Stimulated activated CD4-positive, alpha-beta T cell treated with anti-CD3 and anti-CD28 coated beads, Interleukin-2, amount 100 ng/mL, for 24 hours (primary cell): ENCODE results near the gene NLRP6.
"Not testable (repeated sequence)": the region's sequence is repeated elsewhere in the genome, so short reads cannot be mapped to it uniquely, and the experiment has no call there.

ENCODE experiments used
- DNase-seq, 2 donors: peaks; one replicate each; pipeline ENCODE4 v3.0.0-alpha.2; 2020

Gene NLRP6

DNA sequence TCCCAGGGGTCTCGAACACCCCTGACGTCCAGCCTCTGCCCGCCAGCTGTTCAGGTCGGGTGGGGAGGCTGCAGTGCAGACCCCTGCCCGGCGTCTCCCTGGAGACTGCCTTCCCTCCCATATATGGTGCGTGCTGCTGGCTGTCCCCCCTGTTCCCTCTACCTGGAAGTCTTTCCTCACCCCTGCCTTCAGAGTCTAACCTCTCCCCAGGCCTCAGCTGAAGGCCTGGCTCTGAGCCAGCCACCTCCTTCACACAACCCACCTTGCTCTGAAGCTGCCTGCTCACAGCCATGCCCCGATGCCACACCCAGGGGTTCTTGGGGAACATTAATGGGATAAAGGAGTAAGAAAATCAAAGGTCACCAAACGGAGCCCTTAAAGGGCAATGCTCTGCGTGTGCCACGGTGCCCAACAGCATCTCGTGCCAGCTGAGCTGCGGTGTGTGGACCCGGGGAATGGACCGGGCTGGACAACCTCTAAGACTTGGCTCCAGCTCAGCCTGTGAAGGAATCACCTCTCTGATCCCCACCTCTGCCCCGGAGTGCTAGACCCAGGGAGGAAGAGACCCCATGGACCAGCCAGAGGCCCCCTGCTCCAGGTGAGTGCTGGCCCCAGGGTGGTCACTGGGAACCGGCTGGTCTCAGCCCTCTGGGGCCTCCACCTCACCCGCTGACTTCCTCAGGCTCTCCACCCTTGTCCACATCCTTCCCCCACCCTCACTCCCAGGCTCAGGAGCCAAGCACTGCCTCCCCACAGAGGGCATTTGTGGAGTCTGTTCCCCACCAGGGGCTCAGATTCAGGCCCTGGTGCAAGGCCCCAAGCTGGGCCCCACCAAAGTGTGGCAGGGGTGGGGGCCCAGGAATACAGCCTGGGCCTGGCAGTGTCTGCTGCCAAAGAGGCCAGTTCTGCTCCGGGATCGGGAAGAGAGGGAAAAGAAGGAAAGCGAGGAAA lies at the start of gene NLRP6:
TSS of gene NLRP6 (plus strand) at position 407 of the 951 bp plus-strand sequence. CDS start at position 570, 163 bp downstream.
- DNase-seq, result no peak

DNA sequence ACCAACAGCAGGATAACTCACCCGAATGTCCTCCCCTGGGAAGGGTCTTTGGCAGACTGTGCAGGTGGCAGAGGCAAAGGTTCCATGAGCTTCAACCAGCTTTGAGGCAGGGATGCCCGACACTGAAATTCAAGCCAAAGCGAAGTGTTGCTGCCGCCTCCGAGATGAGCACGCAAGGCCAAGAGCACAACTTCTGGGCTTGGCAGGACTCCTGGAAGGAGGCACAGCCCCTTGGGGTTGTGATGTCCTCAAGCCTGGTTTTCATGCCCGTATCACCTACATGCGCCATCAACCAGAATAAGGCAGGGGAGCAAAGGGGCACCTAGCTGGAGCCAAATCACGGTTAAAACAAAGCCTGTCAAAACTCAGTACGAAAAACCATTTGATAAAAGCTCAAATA lies 47.8 kb upstream of the NLRP6 start:
- no peak for DNase-seq

DNA sequence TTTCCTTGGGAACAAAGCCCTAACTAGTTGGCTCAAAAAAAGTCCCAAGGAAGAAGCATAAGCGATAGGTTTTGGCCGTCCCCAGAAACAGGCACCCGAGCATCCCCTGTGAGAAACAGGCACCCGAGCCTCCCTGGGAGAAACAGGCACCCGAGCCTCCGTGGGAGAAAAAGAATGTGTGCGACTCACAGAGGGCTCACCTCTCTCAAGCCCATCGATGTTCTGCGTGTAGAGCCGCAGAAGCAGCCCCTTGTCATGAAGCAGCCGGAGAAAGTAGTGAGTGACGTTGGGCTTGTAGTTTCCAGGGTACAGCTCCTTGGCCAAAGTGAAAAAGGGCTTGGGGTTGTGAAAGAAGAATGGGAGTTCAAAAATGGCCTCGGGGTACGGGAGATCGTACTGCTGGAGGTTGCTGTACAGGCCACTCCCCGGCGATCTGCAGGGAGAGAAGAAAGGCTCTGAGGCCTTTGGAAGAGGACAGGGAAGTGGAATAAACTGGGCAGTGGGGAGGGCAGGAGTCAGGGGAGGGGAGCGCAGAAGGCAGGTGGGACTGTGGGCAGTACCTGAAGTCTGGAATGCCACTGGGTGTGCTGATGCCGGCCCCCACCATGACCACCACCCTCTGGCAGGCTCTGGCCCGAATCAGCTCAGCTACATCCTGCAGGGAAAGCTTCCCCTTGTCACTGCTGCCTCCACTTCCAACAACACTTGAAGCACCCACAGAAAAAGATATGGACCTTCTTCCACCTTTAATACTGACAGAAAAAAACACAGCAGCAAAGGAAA lies 45.2 kb upstream of the NLRP6 start:
- DNase-seq, result no peak

DNA sequence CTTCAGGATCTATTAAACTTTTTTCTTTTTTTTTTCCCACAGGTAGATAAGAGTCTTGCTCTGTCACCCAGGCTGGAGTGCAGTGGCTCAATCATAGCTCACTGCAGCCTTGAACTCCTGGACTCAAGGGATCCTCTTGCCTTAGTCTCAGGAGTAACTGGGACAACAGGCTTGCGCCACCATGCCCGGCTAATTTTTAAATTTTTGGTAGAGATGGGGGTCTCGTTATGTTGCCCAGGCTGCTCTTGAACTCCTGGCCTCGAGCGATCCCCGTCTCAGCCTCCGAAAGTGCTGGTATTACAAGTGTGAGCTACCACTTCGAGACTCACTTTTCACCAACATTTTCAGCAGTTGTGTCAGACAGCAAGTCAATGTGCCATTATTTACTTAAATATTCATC lies 43.0 kb upstream of the NLRP6 start:
- no peak for DNase-seq

DNA sequence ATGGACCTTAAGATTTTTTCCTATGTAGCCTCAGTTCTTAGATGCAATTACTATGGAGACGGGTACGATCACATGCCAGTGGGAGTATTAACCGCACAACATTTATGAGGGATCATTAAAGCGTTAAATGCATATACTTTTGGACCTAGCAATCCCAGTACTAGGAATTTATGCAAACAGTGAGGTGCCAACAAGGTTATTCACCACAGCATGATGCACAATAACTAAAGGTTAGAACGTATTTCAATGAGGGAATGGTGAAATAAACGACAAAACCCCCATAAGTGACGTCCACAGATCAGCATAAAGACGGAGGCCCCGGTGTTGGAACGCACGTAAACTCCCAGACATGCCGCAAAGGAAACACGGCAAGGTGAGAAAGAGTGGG lies 42.6 kb upstream of the NLRP6 start:
- DNase-seq, result peak; percentile 72 to 78

DNA sequence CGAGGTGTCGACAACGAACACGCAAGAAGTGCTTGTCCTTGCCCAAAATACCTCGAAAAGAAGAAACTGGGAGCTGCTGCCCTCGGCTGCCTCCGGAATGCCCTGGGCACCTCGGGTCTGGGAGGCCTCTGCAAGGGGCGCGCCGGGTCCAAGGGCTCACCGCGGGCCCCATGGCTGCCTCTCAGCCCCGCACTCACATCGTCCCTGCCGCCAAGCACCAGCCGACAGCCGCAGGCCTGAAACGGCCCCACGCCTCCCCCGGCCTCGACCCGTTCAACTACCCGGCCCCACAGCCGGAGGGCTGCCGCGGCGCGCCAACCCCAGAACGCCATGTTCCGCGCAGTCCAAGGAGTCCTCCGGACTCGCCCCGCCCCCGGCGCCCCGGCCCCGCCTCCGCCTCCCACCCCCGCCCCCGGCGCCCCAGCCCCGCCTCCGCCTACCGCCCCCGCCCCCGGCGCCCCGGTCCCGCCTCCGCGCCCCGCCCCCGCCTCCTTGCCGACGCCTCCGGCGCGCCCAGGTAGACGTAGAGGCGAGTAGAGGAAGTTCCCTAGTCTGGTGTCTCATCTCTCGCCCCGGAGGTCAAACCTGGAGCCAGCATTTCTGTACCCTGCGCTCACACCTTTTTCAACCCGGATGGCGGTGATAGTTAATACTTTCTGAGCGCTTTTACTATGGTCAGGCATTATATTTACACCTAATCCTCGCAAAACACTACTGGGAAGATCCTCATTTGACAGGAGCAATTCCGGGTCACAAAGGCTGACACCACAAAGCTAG lies 42.0 kb upstream of the NLRP6 start, which contains the start of gene SIRT3:
TSS of gene SIRT3 (minus strand) at position 346 of the 777 bp plus-strand sequence. CDS start at position 332, 14 bp downstream.
- DNase-seq, result peak; percentile 78 to 80

DNA sequence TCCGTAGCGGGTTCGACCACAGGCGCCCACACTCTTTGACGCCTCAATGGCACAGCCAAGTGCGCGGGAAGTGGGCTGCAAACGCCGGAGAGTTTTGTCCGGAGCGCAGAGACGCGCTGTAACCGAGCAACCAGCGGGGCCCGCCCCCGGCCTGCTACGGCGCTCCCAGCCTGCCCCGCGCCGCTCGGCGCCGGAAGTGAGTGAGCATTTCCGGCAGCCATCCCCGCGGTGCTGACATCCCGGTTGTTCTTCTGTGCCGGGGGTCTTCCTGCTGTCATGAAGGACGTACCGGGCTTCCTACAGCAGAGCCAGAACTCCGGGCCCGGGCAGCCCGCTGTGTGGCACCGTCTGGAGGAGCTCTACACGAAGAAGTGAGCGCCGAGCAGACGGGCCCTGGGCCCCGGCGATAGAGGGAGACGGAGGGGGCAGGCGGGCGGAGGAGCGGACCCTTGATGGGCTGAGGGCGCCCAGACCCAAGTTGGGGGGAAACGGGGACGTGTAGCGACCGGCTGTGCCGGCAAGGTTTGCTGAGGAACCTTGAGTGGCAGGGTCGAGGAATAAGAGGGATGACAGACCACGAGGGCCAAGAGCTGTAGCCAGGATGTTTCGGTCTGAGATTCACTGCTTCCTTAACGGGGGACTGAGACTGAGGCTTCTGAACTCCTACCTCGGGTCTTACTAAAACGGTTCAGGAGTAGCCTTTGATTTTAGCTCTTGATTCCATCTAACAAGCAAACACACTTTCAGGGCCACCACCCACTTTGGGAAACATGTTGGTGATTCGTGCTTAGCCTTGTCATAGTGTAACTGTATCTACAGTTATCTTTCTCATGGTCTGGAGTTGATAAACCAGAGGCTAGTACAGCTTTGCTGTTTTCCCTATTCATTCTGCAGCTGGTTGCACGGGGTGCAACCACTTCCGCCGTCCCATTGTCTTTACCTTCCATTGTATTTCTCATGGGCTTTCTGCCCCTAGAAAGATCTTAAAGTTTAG lies 41.1 kb upstream of the NLRP6 start, which contains the start of gene PSMD13:
TSS of gene PSMD13 (plus strand) at position 203 of the 994 bp plus-strand sequence. CDS start at position 277, 74 bp downstream.
- DNase-seq, result peak; percentile 91 to 92

DNA sequence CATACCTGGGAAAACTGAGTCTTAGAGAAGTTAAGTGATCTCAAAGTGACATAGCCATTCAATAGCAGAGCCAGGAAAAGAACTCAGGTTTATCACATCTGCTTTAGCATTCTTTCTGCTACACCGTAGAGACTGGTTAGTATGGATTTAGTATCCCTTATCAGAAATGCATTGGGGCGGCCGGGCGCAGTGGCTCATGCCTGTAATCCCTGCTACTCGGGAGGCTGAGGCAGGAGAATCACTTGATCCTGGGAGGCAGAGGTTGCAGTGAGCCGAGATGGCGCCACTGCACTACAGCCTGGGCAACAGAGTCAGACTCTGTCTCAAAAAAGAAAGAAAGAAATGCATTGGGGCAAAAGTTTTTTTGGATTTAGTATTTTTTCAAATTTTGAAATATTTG lies 39.9 kb upstream of the NLRP6 start:
- DNase-seq, result not testable (repeated sequence)

DNA sequence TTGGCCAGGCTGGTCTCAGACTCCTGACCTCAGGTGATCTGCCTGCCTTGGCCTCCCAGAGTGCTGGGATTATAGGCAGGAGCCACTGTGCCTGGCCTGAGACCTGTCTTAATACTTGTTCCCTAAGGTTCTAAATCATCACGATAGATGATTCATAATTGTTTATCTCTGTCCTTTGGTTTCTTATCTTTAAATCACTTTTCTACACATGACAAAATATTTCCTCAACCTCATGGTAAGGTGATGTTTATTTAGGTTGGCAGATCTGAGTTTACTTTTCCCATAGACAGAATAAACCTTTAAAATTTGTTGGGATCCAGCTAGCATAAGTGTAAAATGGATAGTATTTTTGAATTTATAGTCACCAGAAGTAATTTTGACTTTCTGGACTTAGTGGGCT lies 37.9 kb upstream of the NLRP6 start:
- no peak for DNase-seq

DNA sequence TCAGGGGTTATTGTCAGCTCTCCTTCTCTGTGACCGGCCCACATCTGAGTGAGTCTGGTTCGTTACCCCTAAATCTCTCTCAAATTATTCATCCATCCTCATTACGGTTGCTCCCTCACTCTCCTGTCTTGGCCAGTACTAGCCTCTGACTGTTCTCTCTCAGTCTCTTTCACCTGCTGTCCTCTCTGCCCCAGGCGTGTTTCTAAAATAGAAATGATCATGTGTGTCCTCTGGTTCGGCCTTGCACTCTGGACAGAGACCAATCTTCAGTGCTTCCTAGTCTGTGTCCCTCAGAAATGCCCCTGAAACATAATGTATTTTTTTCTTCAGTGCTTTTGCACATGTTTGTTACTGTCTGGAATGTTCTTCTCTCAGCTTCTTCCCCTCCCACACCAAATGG lies 36.6 kb upstream of the NLRP6 start:
- no peak for DNase-seq

DNA sequence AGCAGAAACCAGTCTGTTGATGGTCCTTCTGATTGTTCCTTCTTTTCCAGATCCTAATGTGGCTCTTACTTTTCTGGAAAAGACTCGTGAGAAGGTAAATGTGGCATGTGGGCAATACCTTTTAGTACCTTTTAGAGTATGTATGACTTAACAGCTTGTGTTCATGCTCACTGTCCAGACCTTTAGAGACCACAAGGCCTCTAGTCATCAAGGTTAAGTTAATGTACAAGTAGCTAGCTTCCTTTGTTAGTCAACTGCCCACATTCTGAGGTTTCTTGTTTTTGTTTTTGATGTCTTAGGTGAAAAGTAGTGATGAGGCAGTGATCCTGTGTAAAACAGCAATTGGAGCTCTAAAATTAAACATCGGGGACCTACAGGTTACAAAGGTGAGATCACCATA lies 33.8 kb upstream of the NLRP6 start:
- DNase-seq, result no peak

DNA sequence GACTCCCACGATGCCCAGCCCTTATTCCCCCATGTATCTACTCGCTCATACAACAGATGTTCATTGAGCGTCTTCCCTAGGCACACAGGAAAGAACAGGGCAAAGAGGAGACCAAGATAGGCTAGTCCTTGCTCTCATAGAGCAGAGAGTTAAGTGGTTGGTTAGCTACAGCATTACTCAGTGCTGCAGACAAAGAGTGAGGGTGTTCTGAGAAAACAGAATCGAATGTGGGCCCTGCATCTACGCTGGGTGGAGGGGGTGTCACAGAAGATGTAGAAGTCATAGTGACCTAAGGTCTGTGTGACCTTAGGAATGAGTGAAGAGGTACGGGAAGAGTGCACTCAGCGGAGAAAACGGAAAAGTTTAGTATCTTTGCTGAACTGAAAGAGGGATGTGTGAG lies 29.1 kb upstream of the NLRP6 start:
- no peak for DNase-seq

DNA sequence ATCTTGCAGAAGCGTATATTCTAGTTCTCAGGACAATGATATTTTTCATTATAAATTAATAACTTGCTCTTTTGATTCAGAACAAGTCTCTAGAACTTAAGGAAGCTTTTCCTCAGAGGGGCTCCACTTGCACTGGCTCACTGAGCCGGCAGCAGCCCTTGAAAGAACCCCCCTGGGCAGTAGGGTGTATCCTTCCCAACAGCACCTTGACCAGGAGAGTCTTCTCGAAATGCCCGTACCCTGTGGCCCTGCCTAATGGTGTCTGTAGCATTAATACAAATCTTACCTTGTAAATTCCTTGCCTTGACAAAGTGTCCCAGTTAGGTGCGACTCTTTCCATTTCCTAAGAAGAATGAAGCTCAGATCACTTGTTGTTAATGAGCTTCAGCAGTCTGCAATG lies 27.9 kb upstream of the NLRP6 start:
- DNase-seq, result no peak

DNA sequence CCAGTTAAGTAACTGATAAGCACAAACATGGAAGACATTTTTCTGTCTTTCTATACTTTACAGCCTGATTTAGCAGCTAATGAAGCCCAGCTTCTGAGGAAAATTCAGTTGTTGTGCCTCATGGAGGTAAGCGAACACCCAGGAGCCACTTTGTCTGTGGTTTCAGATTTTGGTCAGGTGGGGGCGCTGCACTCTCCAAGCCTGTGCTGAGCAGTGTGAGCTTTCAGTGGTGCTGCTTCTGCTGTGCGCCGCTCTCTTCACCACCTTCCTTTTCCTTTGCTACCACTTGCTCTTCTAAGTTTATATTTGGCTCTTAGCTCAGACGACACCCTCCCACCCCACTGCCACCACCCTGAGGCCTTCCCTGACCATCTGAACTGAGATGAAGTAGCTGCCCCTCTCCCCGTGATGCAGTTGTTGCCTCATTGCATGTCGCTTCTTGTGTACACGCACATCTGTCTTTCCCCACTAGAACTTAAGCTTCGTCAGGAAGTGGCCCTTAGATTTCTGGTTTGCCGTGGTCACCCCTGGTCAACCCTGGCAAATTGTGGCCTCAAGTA lies 27.4 kb upstream of the NLRP6 start:
- DNase-seq, result peak; percentile 79 to 81

DNA sequence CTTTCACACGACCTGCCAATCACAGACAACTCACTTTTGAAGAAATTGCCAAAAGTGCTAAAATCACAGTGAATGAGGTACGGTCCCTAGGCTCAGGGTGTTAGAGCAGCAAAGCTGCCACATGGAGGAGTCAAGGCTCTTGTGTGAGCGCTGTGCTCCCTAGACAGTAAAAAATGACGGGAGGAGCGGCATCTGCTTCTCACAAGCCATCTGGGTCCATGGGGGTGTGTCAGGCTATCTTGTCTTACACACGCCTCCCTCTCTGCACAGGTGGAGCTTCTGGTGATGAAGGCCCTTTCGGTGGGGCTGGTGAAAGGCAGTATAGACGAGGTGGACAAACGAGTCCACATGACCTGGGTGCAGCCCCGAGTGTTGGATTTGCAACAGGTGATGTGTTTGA lies 26.7 kb upstream of the NLRP6 start:
- no peak for DNase-seq

DNA sequence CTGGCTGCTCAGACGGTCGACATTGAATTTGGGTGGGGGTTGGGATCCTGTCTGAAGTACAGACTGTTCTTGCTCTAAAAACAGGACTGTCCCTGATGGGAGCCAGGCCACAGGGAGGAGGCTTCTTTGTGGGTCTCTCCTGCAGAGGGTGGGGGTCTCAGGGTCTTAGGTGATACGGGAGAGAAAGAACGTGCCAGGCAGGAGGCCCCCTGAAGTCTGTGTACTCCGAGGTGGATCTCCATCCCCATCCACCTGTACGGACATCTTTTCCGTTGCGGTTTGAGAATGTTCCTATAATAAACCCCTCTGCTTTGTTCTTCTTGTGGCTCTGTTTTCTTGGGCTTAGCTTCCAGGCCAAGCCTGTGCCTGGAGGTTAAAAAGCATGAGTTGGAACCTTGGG lies 25.5 kb upstream of the NLRP6 start:
- no peak for DNase-seq

DNA sequence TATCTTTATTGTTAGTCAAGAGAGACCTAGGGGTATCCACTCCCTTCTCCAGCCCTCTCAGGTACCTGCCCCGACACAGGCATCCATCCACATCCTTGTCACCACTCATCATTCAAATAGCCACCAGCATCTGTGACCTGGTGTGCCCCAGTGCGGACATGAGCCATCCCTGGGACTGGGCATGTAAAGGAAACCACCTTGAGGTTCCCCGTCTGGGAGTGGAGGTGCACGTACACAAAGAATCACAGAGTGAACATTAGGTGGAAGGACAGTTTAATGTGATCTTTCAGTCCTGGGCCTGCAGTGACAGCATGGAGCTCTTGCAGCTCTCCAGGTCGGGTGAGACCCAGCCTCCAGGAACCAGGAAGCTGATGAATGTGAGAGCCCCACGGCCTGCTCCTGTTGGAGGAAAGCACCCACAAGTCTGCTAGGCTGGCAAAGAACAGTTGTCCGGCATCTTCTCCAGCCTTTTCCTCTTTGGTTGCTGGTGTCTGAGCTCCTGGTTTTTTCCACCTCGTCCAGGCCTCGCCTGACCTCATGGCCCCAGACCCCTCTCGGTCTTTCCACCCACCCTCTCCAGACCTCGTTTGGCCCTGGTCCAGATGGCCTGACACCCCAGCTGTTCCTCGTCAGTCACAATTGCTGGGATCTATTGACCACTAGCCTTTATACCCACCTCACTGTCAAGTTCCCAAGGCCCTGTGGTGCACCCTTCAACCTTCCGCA lies 24.9 kb upstream of the NLRP6 start:
- no peak for DNase-seq

DNA sequence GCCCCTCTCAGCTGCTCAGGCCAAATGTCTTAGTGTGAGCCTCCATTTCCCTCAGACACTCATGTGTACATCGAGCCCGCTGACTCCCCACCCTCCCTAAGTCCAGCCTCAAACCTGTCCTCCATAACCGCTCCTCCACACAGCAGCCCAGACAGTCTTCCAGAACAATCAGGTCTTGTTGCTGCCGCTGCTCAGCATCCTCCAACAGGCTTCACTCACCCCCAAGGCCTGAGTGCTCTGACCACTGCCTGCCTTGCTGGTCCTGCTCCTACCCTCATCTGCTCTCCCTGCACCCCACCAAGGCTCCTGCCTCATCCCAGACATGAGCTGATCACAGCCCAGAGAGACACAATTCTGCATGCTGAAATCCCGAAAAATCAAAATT lies 24.3 kb upstream of the NLRP6 start:
- DNase-seq, result no peak

DNA sequence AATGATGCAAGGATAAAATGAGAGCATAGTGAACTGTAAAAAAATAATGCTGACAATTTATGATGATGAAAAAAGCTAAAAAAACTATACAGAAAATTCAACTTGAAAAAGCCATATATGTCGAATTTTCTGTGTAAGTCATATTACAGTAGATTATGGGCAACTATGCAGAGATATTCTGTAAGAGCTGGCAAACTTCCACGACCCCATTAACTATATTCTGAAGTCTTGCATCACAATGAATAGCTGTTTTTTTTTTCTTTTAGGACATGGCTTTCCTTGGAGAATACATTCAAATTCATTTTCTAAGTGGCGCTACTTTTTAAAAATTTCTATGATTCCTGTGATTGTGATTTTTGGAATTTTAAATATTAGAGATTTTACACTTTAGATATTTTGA lies 23.0 kb upstream of the NLRP6 start:
- no peak for DNase-seq

DNA sequence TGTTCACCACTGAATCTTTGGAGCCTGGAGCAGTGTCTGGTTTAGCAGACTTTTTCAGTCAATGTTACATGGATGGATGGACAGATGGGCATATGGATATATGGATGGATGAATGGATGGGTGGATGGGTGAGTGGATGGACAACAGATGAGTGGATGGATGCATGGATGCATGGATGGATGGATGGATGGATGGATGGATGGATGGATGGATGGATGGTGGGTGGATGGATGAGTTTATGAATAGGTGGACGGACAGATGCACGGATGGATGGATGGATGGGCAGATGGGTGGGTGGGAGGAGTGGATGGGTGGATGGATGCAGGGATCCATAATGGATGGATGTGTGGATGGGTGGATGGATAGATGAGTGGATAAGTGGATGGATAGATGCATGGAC lies 22.4 kb upstream of the NLRP6 start:
- DNase-seq, result no peak
